HG02678 (cell line): ENCODE data around the gene MAGOH.
"Not testable (repeated sequence)": the region's sequence is repeated elsewhere in the genome, so short reads cannot be mapped to it uniquely, and the experiment has no call there.

Experiments used
- ATAC-seq: cut with Tn5 transposase; IDR thresholded peaks from one replicate; pipeline ENCODE4 v1.9.1; 2021; ENCODE audit warnings: mild to moderate bottlenecking, moderate library complexity; ENCODE audit not compliant: unreplicated experiment

The MAGOH gene

DNA sequence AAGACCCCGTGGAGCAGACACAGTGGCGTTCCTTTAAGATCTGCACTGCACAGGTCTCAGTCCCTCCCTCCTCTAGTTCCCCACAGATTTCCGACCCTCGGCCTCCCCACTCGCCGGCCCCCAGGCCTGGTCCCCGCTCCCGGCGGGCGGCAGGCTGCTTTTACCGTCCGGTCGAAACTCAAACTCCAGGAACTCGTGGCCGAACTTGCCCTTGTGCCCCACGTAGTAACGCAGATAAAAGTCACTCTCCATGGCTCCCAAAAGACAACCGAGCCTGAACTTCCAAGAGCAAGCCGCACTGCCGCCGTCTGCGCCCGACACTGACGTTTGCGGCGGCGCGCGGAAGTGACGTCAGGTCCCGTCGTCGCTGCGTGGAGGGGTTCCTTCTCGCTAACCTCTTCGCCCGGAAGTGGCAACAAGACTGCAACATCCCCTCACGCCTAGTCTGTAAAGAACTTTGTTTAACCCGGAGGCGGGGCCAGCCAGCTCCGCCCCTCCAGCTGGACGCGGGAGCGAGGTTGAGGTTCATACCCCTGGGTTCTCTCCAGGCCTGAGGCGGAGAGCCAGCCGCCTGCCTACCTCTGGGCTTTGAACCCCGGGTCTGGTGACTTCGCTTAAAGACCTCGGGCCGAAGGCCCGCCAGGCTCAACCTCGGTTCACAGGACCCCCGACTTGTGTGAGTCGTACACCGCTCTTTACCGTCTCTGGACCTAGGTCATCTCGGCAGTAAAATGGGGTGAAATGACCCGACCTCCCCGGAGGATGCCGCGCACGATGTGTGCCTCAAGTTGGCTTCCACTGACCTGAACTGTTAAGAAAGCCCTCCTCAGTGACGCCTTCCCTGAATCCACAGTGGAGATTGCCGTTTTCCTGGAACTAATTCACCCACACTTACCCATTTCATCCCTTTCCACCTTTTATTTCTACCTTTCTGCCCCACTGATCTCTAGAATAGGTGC, at the start of gene MAGOH:
TSS of gene MAGOH (minus strand) at position 322 of the 959 bp plus-strand sequence. CDS start at position 252, 70 bp downstream.
- ATAC-seq: peak; percentile 99

DNA sequence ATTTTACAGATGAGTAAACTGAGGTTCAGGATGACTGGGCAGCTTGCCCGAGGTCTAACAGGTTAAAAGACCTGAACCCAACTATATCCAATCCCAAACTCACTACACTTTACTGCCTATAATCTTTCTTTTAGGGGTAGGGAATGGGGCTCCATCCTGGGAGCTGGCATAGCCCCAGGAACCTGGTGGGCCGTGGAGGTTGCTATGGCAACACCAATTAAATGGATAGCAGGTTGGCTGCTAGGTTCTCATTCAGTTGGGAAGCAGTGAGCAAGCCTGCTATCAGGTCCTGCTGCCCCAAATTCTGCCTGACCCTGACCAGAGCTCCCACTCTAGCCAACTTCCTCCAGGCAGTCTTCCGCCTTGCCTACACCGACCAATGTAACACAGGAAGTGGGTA, 48.6 kb upstream of the MAGOH start:
- no peak for ATAC-seq

DNA sequence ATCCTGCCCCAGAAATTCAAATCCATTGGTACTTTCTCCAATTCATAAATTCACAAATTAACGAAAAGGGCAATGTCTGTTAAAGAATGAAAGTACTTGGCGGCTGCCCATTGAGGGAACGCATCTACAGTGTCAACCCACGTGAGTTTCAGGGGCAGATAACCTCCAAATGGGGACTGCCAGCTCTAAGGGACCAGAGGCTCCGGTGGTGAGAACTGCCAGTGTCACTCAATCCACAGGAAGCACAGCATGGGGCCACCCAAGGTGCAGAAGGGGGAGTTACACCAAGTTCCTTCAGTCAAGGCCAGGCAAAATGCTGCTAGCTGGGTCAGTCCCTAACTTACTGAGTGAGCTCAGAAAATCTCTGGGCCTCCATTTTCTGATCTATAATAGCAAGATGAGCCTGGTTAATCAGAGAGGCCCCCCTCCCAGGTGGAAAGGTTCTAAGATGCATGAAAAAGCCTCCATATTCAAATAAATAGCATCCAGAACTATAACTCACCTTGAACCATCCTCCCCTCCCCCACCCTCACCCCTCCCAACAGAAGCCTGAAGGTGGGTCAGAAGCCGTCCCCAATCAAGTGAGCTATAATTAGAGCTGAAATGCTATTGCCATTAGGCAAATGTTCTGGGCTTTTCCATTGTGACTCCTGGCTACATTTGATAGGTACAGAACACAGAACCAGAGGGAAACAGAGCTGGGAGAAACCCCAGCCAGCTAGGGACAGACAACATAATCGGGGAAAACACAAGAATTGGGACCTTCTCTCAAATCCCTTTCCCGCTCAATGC, 47.8 kb upstream of the MAGOH start:
- ATAC-seq: no peak

DNA sequence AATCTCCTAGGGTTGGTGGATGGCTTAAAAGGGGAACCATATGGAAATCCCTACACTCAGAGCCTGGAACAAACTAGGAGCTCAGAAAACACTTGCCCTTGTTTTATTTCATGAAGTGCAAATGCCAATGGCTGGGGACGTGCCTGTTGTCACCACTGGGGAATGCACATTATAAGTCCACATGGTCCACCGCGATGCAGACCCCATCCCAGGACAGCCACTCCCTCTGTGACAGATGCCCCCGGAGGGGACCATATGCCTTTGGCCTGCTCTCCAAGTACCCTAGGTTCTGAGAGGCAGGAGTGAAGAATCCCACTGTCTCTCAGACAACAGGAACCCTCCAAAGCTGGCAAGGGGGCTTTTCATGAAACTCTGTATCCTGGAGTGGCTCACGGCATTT, 47.2 kb upstream of the MAGOH start:
- ATAC-seq: no peak

DNA sequence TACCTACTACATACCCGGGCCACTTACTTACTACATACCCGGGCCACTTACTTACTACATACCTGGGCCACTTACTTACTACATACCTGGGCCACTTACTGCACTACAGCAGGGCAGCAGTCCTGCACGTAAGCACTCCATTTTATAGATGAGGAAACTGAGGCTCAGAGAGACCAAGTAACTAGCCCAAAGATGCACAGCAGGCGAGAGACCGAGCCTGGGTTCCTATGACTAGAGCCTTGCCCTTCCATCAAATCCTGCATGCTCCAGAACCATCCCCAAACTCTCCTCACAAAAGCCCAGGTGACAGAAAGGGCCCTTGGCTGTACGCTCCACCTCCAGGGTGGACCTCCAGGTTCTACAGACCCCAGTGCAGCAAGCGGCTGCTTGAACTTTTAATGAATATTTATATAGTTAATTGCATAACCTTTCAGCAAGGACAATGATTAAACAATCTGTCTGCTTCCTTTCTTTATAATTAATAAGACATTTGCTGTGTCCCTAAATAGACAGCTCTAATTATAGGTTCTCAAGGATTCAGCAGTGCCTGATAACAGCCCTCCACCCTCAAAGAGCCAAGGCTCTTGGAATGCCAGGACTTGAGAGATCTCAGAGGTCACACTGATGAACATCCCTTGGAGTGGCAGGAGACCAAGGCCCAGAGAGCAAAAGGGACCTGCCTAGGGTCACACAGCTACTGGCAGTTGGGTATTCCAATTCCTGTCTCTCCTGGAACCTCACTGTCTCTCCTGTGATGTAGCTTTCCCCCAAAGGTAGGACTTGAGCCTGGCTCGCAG, 46.1 kb upstream of the MAGOH start:
- no peak for ATAC-seq

- ATAC-seq: not testable (repeated sequence)
These were observed 44.8 kb upstream of the MAGOH start for GRCh38 chr1:53283156-53283555.

DNA sequence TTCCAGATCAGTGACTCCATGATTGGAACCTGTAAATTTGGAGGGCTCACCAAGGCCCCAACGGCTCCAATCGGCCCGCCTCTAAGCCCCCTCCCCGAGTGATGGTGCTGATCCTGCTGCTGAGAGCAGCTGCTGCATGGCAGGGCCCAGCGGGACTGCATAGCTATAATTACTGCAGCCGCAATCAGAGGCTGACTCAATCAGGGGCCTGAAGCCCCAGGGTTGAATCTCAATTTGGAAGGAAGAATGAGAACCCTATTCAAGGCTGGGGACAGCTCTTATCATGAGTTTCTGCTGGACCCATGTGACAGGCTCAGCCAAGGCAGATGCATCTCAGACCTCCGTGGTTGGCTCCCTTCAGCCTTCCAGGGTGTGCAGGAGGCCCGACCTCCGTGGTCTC, 42.8 kb upstream of the MAGOH start:
- ATAC-seq: no peak

GRCh38 chr1:53280496-53280895, 42.2 kb upstream of the MAGOH start:
- no peak for ATAC-seq

DNA sequence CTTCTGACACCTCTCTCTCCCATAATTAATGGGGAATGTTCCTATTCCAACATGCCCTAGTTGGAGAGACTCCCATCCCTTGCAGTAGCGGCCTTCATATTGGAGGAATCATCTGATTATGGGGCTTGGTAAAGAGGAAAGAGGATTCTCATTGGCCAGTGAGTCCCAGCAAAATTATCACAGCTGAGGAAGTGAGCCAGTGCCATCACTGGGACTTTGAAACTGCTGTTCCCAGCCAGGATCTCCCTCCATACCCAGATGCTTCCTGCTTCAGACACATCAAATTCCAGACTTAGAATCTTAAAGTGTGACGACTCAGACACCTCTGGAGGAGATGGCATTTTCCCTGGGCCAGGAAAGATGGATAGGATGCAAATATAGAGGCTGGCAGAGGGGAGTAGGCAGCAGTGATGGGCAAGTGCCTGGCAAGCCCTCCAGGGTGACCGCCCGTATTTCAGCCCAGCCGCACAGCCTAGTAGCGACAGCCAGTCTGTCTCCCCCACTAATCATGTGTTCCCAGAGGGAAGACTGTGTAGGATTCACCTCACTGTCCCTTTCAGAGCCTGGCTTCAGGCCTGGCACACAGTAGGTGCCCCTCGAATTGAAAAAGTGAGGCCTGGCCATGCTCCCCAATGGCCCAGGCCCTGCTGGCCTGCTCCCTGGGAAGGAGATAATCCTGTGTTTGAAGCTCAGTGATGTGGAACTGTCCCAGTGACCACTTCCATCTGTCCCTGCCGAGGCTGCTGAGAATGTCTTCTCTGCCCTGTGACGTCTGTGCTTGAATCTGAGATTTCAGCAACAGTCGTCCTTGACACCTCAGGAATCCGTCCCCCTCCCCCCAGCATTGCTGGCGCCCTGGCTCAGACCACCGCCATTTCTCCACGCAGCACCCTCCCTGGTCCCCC, 41.2 kb upstream of the MAGOH start:
- ATAC-seq: no peak

DNA sequence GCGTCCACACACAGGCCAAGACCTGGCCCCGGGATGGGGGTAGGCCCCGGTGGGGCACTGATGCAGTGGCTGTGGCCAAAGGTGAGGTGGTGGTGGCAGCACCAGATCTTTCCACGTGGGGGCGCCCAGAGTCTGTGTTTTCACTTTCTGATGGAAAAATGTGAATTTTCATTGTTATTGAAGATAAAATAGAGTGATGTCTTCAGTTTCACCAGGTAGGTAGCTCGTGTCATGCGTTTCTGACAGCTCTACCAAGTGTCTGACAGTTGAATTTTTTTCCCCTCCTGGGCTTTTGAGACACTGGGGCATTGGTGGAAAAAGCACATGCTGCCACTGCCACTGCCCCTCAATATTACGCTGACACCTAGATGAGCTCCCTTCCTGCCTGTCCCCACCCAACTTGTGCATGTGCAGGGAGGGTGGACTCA, 40.0 kb upstream of the MAGOH start:
- ATAC-seq: no peak

DNA sequence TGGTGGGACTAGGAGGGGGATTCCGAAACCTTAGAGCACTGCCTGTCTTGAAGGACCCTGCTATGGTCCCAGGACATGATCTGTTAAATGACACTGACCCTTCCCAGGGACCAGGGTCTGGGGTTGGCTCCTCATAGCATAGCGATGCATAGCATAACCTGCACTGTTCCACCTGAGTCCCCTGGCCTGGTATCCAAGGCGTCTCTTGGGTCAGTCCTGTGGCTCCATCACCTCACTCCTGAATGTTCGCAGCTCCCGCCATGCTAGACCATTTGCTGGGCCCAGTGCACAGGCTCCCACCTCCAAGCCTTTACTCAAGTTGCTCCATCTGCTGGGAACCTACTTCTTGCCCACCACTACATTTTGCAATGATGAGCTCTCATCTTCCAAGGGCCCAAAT, 39.0 kb upstream of the MAGOH start:
- ATAC-seq: no peak

GRCh38 chr1:53276902-53277281, 38.6 kb upstream of the MAGOH start:
- no peak for ATAC-seq

DNA sequence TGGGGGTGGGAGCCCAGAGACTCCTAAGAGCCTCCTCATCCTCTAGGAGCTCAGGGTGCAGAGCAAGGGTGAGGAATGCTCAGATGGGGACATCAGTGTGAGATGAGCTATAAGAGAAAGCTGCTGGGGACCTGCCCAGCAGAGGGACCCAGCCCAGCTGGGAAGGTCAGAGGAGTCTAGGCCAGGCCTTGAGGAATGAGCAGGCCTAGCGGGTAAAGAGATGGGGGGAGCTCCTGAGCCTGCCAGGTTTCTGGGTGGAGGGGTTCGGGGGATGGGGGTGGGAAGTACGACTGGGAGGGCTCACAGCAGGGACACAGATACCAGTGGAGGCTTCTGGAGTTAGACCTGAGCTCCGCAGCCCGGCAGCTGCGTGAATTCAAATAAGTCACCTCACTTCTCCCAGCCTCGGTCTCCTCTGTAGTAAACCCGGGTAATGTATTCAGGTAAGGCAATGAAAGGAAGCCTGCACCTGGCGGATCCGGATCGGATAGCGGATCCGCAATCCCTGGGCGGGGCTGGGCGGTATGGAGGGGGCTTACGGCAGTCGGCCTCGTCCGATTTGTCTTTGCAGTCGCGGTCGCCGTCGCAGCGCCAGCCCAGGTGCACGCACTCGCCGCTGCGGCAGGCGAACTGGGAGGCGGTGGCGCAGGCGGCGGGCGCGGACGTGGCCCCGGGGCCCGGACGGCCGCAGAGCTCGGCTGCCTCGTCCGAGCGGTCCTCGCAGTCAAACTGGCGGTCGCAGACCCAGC, 38.0 kb upstream of the MAGOH start:
- no peak for ATAC-seq

DNA sequence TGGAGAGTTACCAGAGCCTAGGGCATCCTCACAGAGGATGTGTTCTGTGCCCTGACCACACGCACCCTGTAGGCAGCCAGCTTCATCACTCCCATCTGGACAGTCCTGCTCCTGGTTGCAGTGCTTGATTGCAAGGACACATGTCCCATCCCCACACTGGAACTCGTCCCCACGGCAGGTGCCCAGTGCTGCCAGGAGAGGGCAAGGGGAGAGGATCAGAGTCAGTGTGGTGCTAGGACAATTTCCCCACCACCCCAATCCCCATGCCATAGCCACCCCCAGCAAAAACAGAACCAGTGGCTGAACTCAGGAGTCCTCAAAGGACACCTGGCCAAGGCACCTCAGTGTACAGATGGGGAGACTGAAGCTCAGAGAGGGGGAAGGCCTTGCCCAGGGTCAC, 37.2 kb upstream of the MAGOH start:
- no peak for ATAC-seq

- ATAC-seq: no peak
These were observed 36.3 kb upstream of the MAGOH start for GRCh38 chr1:53274541-53275185.

DNA sequence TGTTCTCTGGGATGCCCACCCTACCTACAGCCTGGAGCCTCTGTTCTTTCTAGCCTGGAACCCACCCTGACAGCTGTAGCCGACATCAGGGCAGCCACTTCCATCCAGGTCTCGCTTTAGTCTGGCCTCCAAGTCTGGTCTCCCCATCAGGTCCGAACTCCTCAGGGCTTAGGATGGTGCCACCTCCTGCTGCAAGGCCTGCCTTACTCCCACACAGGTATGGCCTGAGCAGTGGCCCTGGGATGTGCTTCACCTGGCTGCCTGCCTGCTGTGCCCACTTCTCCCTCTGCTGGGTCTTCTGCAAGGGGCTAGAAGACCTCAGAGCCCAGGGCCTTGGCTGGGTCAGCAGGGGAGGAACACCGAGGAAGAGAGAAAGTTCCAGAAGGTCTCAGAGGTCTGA, 35.7 kb upstream of the MAGOH start:
- ATAC-seq: no peak

DNA sequence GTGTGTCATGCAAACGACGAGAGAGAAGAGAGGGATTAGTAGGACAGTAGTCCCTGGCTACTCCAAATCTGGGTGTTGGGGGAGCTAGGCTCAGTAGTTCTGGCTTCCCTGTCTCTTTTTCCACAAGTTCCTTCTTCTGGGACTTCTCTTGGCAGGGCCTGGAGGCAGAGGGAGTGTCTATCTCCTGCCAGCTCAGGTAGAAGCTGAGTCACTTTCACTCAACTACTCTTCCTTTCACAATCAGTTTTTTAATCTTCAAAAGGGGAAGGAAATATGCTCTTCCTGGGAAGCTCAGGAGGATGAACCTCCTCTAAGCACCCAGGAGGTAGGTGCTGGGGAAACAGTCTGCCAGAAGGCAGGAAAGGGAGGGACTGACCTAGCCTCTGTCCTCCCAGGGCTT, 35.2 kb upstream of the MAGOH start:
- no peak for ATAC-seq

DNA sequence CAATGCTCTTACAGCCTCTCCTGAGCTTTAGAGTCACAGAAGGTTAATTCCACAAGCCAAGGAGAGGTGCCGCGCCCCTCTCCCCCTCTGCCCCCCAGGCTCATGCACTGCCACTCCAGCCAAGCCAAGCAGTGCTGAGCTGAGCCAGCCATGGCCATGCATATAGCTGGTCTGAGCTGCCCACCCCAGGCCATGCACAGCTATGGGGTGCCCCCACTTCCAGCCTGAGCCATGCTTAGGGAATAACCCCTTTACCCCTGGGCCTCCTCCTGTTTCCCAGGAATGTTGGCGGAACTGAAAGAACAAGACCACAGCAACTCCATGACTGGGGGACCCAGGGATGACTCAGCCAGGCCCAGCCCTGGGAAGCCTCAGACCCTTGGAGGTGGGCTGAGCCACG, 34.0 kb upstream of the MAGOH start:
- no peak for ATAC-seq
